Measurements from ENCODE around the gene PIP5K1C. TPM values are rescaled to one million over a fixed set of nuclear protein-coding genes. Genes with fewer than 3 reads are reported as not detected.

PIP5K1C gene
- total RNA-seq, 1 donor from 2014 or later = 8.6 TPM

GRCh38 chr19:3723110-3723488 is 22.8 kb upstream of the PIP5K1C start:
- H3K27me3 ChIP-seq = peaks cover 6% of the 10 kb centered on the region
- no peaks in the 10 kb centered on the region for H3K9me3 Mint-ChIP-seq
- peak overlapping the region; percentile 49 for H3K4me3 Mint-ChIP-seq
- peaks cover 52% of the 10 kb centered on the region for H3F3A ChIP-seq (ENCODE audit: low read depth)
- H3K36me3 Mint-ChIP-seq = no peaks in the 10 kb centered on the region
- no peaks in the 10 kb centered on the region for H3K9me3 ChIP-seq (ENCODE audit: low read depth)
- no peak overlapping the region for H2AFZ ChIP-seq (replicated peaks)
- no peak for TF ChIP-seq EZH2phosphoT487 (IDR thresholded peaks at IDR 0.05)
- TF ChIP-seq EZH2 (IDR thresholded peaks at IDR 0.05) = no peak
- no peak for TF ChIP-seq CTCF (IDR thresholded peaks at IDR 0.05)
- no peaks in the 10 kb centered on the region for H3K36me3 ChIP-seq
- no peak overlapping the region for H3K27ac ChIP-seq
- H3K79me2 ChIP-seq (ENCODE audit: low read depth) = no peaks in the 10 kb centered on the region
- H3K4me1 Mint-ChIP-seq = peaks cover 15% of the 10 kb centered on the region
- DNase-seq (ENCODE audit: low spot score) = no peak
- peaks cover 37% of the 10 kb centered on the region for H3K4me1 ChIP-seq
- H3K4me2 ChIP-seq = peak overlapping the region; percentile 91
- H3K27ac Mint-ChIP-seq = no peak overlapping the region
- no peak overlapping the region for H3K9ac ChIP-seq
- H4K20me1 ChIP-seq (ENCODE audit: low read depth) = peaks cover 10% of the 10 kb centered on the region
- H3K27me3 Mint-ChIP-seq (ENCODE audit: insufficient read depth, low read depth) = peaks cover 26% of the 10 kb centered on the region
- peak overlapping the region; percentile 57 for H3K4me3 ChIP-seq

GRCh38 chr19:3722443-3723109 is 22.3 kb upstream of the PIP5K1C start:
- Mint-ChIP-seq H3K4me1 (peaks cover 15% of the 10 kb centered on the region), H3K4me3 (peak overlapping the region; percentile 79), H3K27me3 (ENCODE audit: insufficient read depth, low read depth) (peaks cover 25% of the 10 kb centered on the region), H3K27ac (no peak overlapping the region), H3K9me3 (no peaks in the 10 kb centered on the region), H3K36me3 (no peaks in the 10 kb centered on the region)
- H3K79me2 ChIP-seq (ENCODE audit: low read depth) = no peaks in the 10 kb centered on the region
- peaks cover 10% of the 10 kb centered on the region for H4K20me1 ChIP-seq (ENCODE audit: low read depth)
- peak overlapping the region; percentile 57 for H3K4me3 ChIP-seq
- H3K27me3 ChIP-seq = peaks cover 6% of the 10 kb centered on the region
- peaks cover 37% of the 10 kb centered on the region for H3K4me1 ChIP-seq
- peak overlapping the region; percentile 91 for H3K4me2 ChIP-seq
- no peak overlapping the region for H3K9ac ChIP-seq
- DNase-seq (ENCODE audit: low spot score) = peak; percentile 74
- H3K36me3 ChIP-seq = no peaks in the 10 kb centered on the region
- H3F3A ChIP-seq (ENCODE audit: low read depth) = peaks cover 52% of the 10 kb centered on the region
- no peak overlapping the region for H3K27ac ChIP-seq
- TF ChIP-seq EZH2phosphoT487 (IDR thresholded peaks at IDR 0.05) (no peak), EZH2 (IDR thresholded peaks at IDR 0.05) (no peak), CTCF (IDR thresholded peaks at IDR 0.05) (no peak)
- no peak overlapping the region for H2AFZ ChIP-seq (replicated peaks)
- H3K9me3 ChIP-seq (ENCODE audit: low read depth) = no peaks in the 10 kb centered on the region

GRCh38 chr19:3721887-3722442 is 21.7 kb upstream of the PIP5K1C start:
- Histone ChIP-seq H3K79me2 (ENCODE audit: low read depth) (no peaks in the 10 kb centered on the region), H3K27me3 (peaks cover 6% of the 10 kb centered on the region), H3K4me3 (peak overlapping the region; percentile 57), H3K9ac (no peak overlapping the region), H2AFZ (replicated peaks) (no peak overlapping the region), H3K4me2 (peak overlapping the region; percentile 91), H3K4me1 (peaks cover 37% of the 10 kb centered on the region), H3K36me3 (no peaks in the 10 kb centered on the region), H3K27ac (no peak overlapping the region), H3K9me3 (ENCODE audit: low read depth) (no peaks in the 10 kb centered on the region), H4K20me1 (ENCODE audit: low read depth) (peaks cover 8% of the 10 kb centered on the region), H3F3A (ENCODE audit: low read depth) (peaks cover 52% of the 10 kb centered on the region)
- TF ChIP-seq EZH2 (IDR thresholded peaks at IDR 0.05) = no peak
- TF ChIP-seq CTCF (IDR thresholded peaks at IDR 0.05) = no peak
- TF ChIP-seq EZH2phosphoT487 (IDR thresholded peaks at IDR 0.05) = no peak
- H3K27me3 Mint-ChIP-seq (ENCODE audit: insufficient read depth, low read depth) = peaks cover 25% of the 10 kb centered on the region
- no peaks in the 10 kb centered on the region for H3K36me3 Mint-ChIP-seq
- no peak for DNase-seq (ENCODE audit: low spot score)
- peak overlapping the region; percentile 79 for H3K4me3 Mint-ChIP-seq
- H3K9me3 Mint-ChIP-seq = no peaks in the 10 kb centered on the region
- H3K27ac Mint-ChIP-seq = no peak overlapping the region
- H3K4me1 Mint-ChIP-seq = peaks cover 15% of the 10 kb centered on the region
